Mononuclear cell (primary cell): Measurements from ENCODE around the gene KDM4D. TPM values are rescaled to one million over a fixed set of nuclear protein-coding genes. Genes with fewer than 3 reads are reported as not detected.
"Not testable (repeated sequence)": the region's sequence is repeated elsewhere in the genome, so short reads cannot be mapped to it uniquely, and the experiment has no call there.

Experiments
- H3K27me3 ChIP-seq: 2 replicates; pipeline ENCODE4 v1.6.0; 2011; ENCODE audit warnings: low read length, control low read depth; ENCODE audit not compliant: insufficient read depth
- H3K4me1 ChIP-seq: 2 replicates; pipeline ENCODE4 v1.5.1; 2011; ENCODE audit warnings: mild to moderate bottlenecking, low read length, control low read depth; ENCODE audit not compliant: insufficient read depth
- H3K4me3 ChIP-seq: 2 replicates; pipeline ENCODE4 v1.5.1; 2011; ENCODE audit warnings: mild to moderate bottlenecking, low read length, moderate library complexity
- H3K9me3 ChIP-seq: 2 replicates; pipeline ENCODE4 v1.5.1; 2011; ENCODE audit warnings: low read depth, mild to moderate bottlenecking, control low read depth, low read length
- total RNA-seq: library from RNA; depleted of rRNA; stranded (reverse); fragments of >200 nt; gene quantifications from one replicate; pipeline ENCODE4 v1.2.3, GENCODE V29; 2012

KDM4D gene
- total RNA-seq, 1 donor: 0.42 TPM

GRCh38 chr11:94988748-94989147 is 15.2 kb downstream of the KDM4D start:
- H3K9me3 ChIP-seq: no peaks in the 10 kb centered on the region
- H3K27me3 ChIP-seq: peaks cover 11% of the 10 kb centered on the region
- no peak overlapping the region for H3K4me3 ChIP-seq
- H3K4me1 ChIP-seq: no peaks in the 10 kb centered on the region

- Histone ChIP-seq H3K4me1 (no peaks in the 10 kb centered on the region), H3K27me3 (peaks cover 5% of the 10 kb centered on the region), H3K9me3 (no peaks in the 10 kb centered on the region), H3K4me3 (no peak overlapping the region)
Observed at GRCh38 chr11:94993400-94993943, 20.0 kb downstream of the KDM4D start.

- no peaks in the 10 kb centered on the region for H3K9me3 ChIP-seq
- H3K4me1 ChIP-seq: no peaks in the 10 kb centered on the region
- H3K4me3 ChIP-seq: no peak overlapping the region
- H3K27me3 ChIP-seq: no peaks in the 10 kb centered on the region
Observed at GRCh38 chr11:94997437-94997836, 23.9 kb downstream of the KDM4D start.

- Histone ChIP-seq H3K4me3 (no peak overlapping the region), H3K9me3 (no peaks in the 10 kb centered on the region), H3K27me3 (no peaks in the 10 kb centered on the region), H3K4me1 (no peaks in the 10 kb centered on the region)
Observed at GRCh38 chr11:94998285-94998684, 24.8 kb downstream of the KDM4D start.

- Histone ChIP-seq H3K27me3 (peaks cover 4% of the 10 kb centered on the region), H3K9me3 (no peaks in the 10 kb centered on the region), H3K4me3 (no peak overlapping the region), H3K4me1 (no peaks in the 10 kb centered on the region)
Observed at GRCh38 chr11:95003716-95004115, 30.2 kb downstream of the KDM4D start.

GRCh38 chr11:95005642-95006041 is 32.1 kb downstream of the KDM4D start:
- Histone ChIP-seq H3K9me3 (no peaks in the 10 kb centered on the region), H3K4me3 (no peak overlapping the region), H3K27me3 (peaks cover 9% of the 10 kb centered on the region), H3K4me1 (no peaks in the 10 kb centered on the region)

- H3K27me3 ChIP-seq: peaks cover 14% of the 10 kb centered on the region
- H3K4me1 ChIP-seq: no peaks in the 10 kb centered on the region
- no peaks in the 10 kb centered on the region for H3K9me3 ChIP-seq
- no peak overlapping the region for H3K4me3 ChIP-seq
Observed at GRCh38 chr11:95011376-95011775, 37.9 kb downstream of the KDM4D start.

GRCh38 chr11:95014184-95014821 is 40.8 kb downstream of the KDM4D start:
- H3K9me3 ChIP-seq: no peaks in the 10 kb centered on the region
- no peaks in the 10 kb centered on the region for H3K4me1 ChIP-seq
- H3K4me3 ChIP-seq: no peak overlapping the region
- H3K27me3 ChIP-seq: peaks cover 5% of the 10 kb centered on the region

GRCh38 chr11:95016139-95016538 is 42.6 kb downstream of the KDM4D start:
- no peak overlapping the region for H3K4me3 ChIP-seq
- peaks cover 5% of the 10 kb centered on the region for H3K27me3 ChIP-seq
- H3K4me1 ChIP-seq: no peaks in the 10 kb centered on the region
- H3K9me3 ChIP-seq: no peaks in the 10 kb centered on the region

GRCh38 chr11:95021468-95021867 is 48.0 kb downstream of the KDM4D start:
- H3K27me3 ChIP-seq, H3K4me3 ChIP-seq, H3K9me3 ChIP-seq, H3K4me1 ChIP-seq: not testable (repeated sequence)

- H3K4me3 ChIP-seq: no peak within 1 kb of the TSS
- H3K27me3 ChIP-seq: no peaks in the 10 kb centered on the region
- H3K4me1 ChIP-seq: no peaks in the 10 kb centered on the region
- no peaks in the 10 kb centered on the region for H3K9me3 ChIP-seq
Observed at GRCh38 chr11:95024958-95025357, 51.4 kb downstream of the KDM4D start, which contains the start of gene KDM4E. TSS of gene KDM4E (plus strand) at chr11:95025258. CDS start at chr11:95025558, 300 bp downstream.

- not testable (repeated sequence) for H3K27me3 ChIP-seq, H3K4me3 ChIP-seq, H3K9me3 ChIP-seq, H3K4me1 ChIP-seq
Observed at GRCh38 chr11:95025594-95025993, 52.1 kb downstream of the KDM4D start.

- Histone ChIP-seq H3K27me3 (peaks cover 3% of the 10 kb centered on the region), H3K4me1 (no peaks in the 10 kb centered on the region), H3K4me3 (no peak overlapping the region), H3K9me3 (no peaks in the 10 kb centered on the region)
Observed at GRCh38 chr11:95028357-95028756, 54.8 kb downstream of the KDM4D start.

- H3K4me1 ChIP-seq: no peaks in the 10 kb centered on the region
- no peak overlapping the region for H3K4me3 ChIP-seq
- peaks cover 11% of the 10 kb centered on the region for H3K27me3 ChIP-seq
- H3K9me3 ChIP-seq: no peaks in the 10 kb centered on the region
Observed at GRCh38 chr11:95033051-95033450, 59.5 kb downstream of the KDM4D start.

- H3K4me3 ChIP-seq: no peak overlapping the region
- peaks cover 15% of the 10 kb centered on the region for H3K27me3 ChIP-seq
- H3K9me3 ChIP-seq: no peaks in the 10 kb centered on the region
- H3K4me1 ChIP-seq: no peaks in the 10 kb centered on the region
Observed at GRCh38 chr11:95035316-95035715, 61.8 kb downstream of the KDM4D start.

GRCh38 chr11:95037356-95038035 is 64.0 kb downstream of the KDM4D start:
- not testable (repeated sequence) for H3K9me3 ChIP-seq, H3K4me3 ChIP-seq, H3K4me1 ChIP-seq
- peaks cover 15% of the 10 kb centered on the region for H3K27me3 ChIP-seq
